ENCODE results near the gene SUN1.
"Not testable (repeated sequence)": the region's sequence is repeated elsewhere in the genome, so short reads cannot be mapped to it uniquely, and the experiment has no call there.

DNA sequence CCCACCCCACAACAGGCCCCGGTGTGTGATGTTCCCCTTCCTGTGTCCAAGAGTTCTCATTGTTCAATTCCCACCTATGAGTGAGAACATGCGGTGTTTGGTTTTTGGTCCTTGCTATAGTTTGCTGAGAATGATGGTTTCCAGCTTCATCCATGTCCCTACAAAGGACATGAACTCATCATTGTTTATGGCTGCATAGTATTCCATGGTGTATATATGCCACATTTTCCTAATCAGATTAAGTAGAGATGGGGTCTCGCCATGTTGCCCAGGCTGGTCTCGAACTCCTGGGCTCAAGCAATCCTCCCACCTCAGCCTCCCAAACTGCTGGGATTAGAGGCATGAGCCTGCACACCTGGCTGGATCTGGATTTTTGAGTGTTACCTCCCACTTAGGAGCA, 28.5 kb upstream of the SUN1 start:
- TF ChIP-seq POLR2AphosphoS5, POLR2A (IDR thresholded peaks at IDR 0.05): not testable (repeated sequence)
- TF ChIP-seq, protein P1, sequence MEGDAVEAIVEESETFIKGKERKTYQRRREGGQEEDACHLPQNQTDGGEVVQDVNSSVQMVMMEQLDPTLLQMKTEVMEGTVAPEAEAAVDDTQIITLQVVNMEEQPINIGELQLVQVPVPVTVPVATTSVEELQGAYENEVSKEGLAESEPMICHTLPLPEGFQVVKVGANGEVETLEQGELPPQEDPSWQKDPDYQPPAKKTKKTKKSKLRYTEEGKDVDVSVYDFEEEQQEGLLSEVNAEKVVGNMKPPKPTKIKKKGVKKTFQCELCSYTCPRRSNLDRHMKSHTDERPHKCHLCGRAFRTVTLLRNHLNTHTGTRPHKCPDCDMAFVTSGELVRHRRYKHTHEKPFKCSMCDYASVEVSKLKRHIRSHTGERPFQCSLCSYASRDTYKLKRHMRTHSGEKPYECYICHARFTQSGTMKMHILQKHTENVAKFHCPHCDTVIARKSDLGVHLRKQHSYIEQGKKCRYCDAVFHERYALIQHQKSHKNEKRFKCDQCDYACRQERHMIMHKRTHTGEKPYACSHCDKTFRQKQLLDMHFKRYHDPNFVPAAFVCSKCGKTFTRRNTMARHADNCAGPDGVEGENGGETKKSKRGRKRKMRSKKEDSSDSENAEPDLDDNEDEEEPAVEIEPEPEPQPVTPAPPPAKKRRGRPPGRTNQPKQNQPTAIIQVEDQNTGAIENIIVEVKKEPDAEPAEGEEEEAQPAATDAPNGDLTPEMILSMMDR (IDR thresholded peaks at IDR 0.05), result not testable (repeated sequence)

All from breast epithelium (tissue), 3 donors.